Measurements from ENCODE around the gene C19orf47. TPM values are rescaled to one million over a fixed set of nuclear protein-coding genes. Genes with fewer than 3 reads are reported as not detected.

The C19orf47 gene
- total RNA-seq, 4 donors from 2014 or later = 12.3 to 16.5 (median 13.8) TPM

- no peaks in the 10 kb centered on the region for H3K27me3 ChIP-seq
- no peak overlapping the region for H3K27ac ChIP-seq
- in situ Hi-C loops (cut with MboI; ENCODE audit: low pct_ligation_motif_present in 1 of 4, low pct_unique_long_range_greater_than_20kb in 1 of 4, low sequenced_read_pairs in 3 of 4) = loop anchor here in 1 of 4 donors (25.0 kb wide), 1 partner anchor 267 kb away; the partner anchor contains the start of gene SHKBP1
- peaks cover 0 to 54% (median 19%) of the 10 kb centered on the region in 4 donors for H3K36me3 ChIP-seq
- DNase-seq = no peak
- no peak overlapping the region for H3K4me3 ChIP-seq
- intact Hi-C loops (cut with DNase I; ENCODE audit: low total_unique reads) = no loop called here
- 87 to 100% methylated on average over 1 to 7 of the region's 7 CpGs for WGBS, 2 donors (ENCODE audit: low coverage in 1 of 2)
- no peak for TF ChIP-seq POLR2A (IDR thresholded peaks at IDR 0.05)
- no peak for TF ChIP-seq POLR2AphosphoS5 (IDR thresholded peaks at IDR 0.05)
- TF ChIP-seq EP300 (IDR thresholded peaks at IDR 0.05; ENCODE audit: low read depth) = no peak
- TF ChIP-seq CTCF (IDR thresholded peaks at IDR 0.05) = no peak
- H3K9me3 ChIP-seq = no peaks in the 10 kb centered on the region
- no peaks in the 10 kb centered on the region for H3K4me1 ChIP-seq
Measured at GRCh38 chr19:40320558-40320935, 27.6 kb downstream of the C19orf47 start.

- Histone ChIP-seq H3K4me3 (no peak overlapping the region), H3K27ac (no peak overlapping the region), H3K36me3 (peaks cover 0 to 26% (median 7%) of the 10 kb centered on the region in 4 donors), H3K9me3 (no peaks in the 10 kb centered on the region), H3K27me3 (no peaks in the 10 kb centered on the region), H3K4me1 (no peaks in the 10 kb centered on the region)
- WGBS, 2 donors (ENCODE audit: low coverage in 1 of 2) = 80 to 86% methylated on average over 7 of the region's 7 CpGs
- TF ChIP-seq POLR2AphosphoS5 (IDR thresholded peaks at IDR 0.05) (no peak), EP300 (IDR thresholded peaks at IDR 0.05; ENCODE audit: low read depth) (no peak), POLR2A (IDR thresholded peaks at IDR 0.05) (no peak), CTCF (IDR thresholded peaks at IDR 0.05) (no peak)
- no peak for DNase-seq
- in situ Hi-C loops (cut with MboI; ENCODE audit: low pct_ligation_motif_present in 1 of 4, low pct_unique_long_range_greater_than_20kb in 1 of 4, low sequenced_read_pairs in 3 of 4) (loop anchor here in 1 of 4 donors (25.0 kb wide), 1 partner anchor 270 kb away; the partner anchor contains the start of gene SHKBP1), intact Hi-C loops (cut with DNase I; ENCODE audit: low total_unique reads) (no loop called here)
Measured at GRCh38 chr19:40317338-40317737, 30.9 kb downstream of the C19orf47 start.

- intact Hi-C loops (cut with DNase I; ENCODE audit: low total_unique reads) (no loop called here), in situ Hi-C loops (cut with MboI; ENCODE audit: low pct_ligation_motif_present in 1 of 4, low pct_unique_long_range_greater_than_20kb in 1 of 4, low sequenced_read_pairs in 3 of 4) (loop anchor here in 1 of 4 donors (25.0 kb wide), 1 partner anchor 271 kb away; the partner anchor contains the start of gene SHKBP1)
- 80 to 100% methylated on average over 1 to 5 of the region's 5 CpGs for WGBS, 2 donors (ENCODE audit: low coverage in 1 of 2)
- Histone ChIP-seq H3K27ac (no peak overlapping the region), H3K4me3 (no peak overlapping the region), H3K4me1 (no peaks in the 10 kb centered on the region), H3K36me3 (peaks cover 0 to 12% (median 0%) of the 10 kb centered on the region in 4 donors), H3K27me3 (no peaks in the 10 kb centered on the region), H3K9me3 (no peaks in the 10 kb centered on the region)
- no peak for DNase-seq
- TF ChIP-seq POLR2AphosphoS5 (IDR thresholded peaks at IDR 0.05) = no peak
- TF ChIP-seq POLR2A (IDR thresholded peaks at IDR 0.05) = no peak
- no peak for TF ChIP-seq EP300 (IDR thresholded peaks at IDR 0.05; ENCODE audit: low read depth)
- no peak for TF ChIP-seq CTCF (IDR thresholded peaks at IDR 0.05)
Measured at GRCh38 chr19:40315812-40316470, 32.3 kb downstream of the C19orf47 start.

GRCh38 chr19:40314656-40315055 lies 33.5 kb downstream of the C19orf47 start:
- TF ChIP-seq POLR2A (IDR thresholded peaks at IDR 0.05) (no peak), EP300 (IDR thresholded peaks at IDR 0.05; ENCODE audit: low read depth) (no peak), POLR2AphosphoS5 (IDR thresholded peaks at IDR 0.05) (no peak)
- in situ Hi-C loops (cut with MboI; ENCODE audit: low pct_ligation_motif_present in 1 of 4, low pct_unique_long_range_greater_than_20kb in 1 of 4, low sequenced_read_pairs in 3 of 4) (loop anchor here in 1 of 4 donors (25.0 kb wide), 1 partner anchor 273 kb away; the partner anchor contains the start of gene SHKBP1), intact Hi-C loops (cut with DNase I; ENCODE audit: low total_unique reads) (no loop called here)
- H3K4me3 ChIP-seq = no peak overlapping the region
- DNase-seq = no peak
- no peaks in the 10 kb centered on the region for H3K4me1 ChIP-seq
- no peaks in the 10 kb centered on the region for H3K9me3 ChIP-seq
- WGBS, 2 donors (ENCODE audit: low coverage in 1 of 2) = 84 to 94% methylated on average over 2 of the region's 2 CpGs
- no peaks in the 10 kb centered on the region for H3K27me3 ChIP-seq
- peaks cover 0 to 9% (median 0%) of the 10 kb centered on the region in 4 donors for H3K36me3 ChIP-seq
- H3K27ac ChIP-seq = no peak overlapping the region
